ENCODE results near the gene C1orf105.

- TF ChIP-seq POLR2A (IDR thresholded peaks at IDR 0.05) (no peak), CTCF (IDR thresholded peaks at IDR 0.05) (no peak)
Observed at GRCh38 chr1:172399756-172400721, 20.4 kb upstream of the C1orf105 start.

Measured in testis (tissue), 2 donors.